HepG2 (cell line): ENCODE results near the gene PRUNE1. TPM values are rescaled to one million over a fixed set of nuclear protein-coding genes. Genes with fewer than 3 reads are reported as not detected.
A peak's percentile ranks its signal among the peaks of the same experiment; 100 is the strongest.

Experiments used
- ATF7 ChIP-seq, 2 experiments: fragments of 450-650 bp in 1 of 2; sonication (generic) in 1 of 2; formaldehyde crosslinking in 1 of 2; IDR thresholded peaks; 2 replicates each; pipeline versions ENCODE4 v1.4.0 to v1.6.1; 2016 to 2020; ENCODE audit warnings: antibody characterized with exemption in 1 of 2, mild to moderate bottlenecking in 1 of 2, missing genetic modification reagents in 1 of 2
- FOXP1 ChIP-seq, 2 experiments: fragments of 450-650 bp in 1 of 2; IDR thresholded peaks; 2 replicates each; pipeline ENCODE4 v1.6.1; 2017 to 2018; ENCODE audit warnings: antibody characterized with exemption in 1 of 2
- GATAD1 ChIP-seq: IDR thresholded peaks from 2 replicates; pipeline ENCODE4 v1.6.1; 2016; ENCODE audit warnings: missing genetic modification reagents, missing compliant biosample characterization
- ISL2 ChIP-seq: sonication (generic); formaldehyde crosslinking; IDR thresholded peaks from 2 replicates; pipeline ENCODE4 v1.5.0; 2020; ENCODE audit warnings: missing genetic modification reagents
- JUN ChIP-seq: sonication (generic); formaldehyde crosslinking; IDR thresholded peaks from 2 replicates; pipeline ENCODE4 v1.4.0; 2020; ENCODE audit warnings: mild to moderate bottlenecking, missing genetic modification reagents
- MIXL1 ChIP-seq: IDR thresholded peaks from 2 replicates; pipeline ENCODE4 v1.6.1; 2016
- NFIB ChIP-seq: sonication (generic); formaldehyde crosslinking; IDR thresholded peaks from 2 replicates; pipeline ENCODE4 v1.9.0; 2021; ENCODE audit warnings: missing genetic modification reagents, mild to moderate bottlenecking, borderline replicate concordance
- RFX5 ChIP-seq: IDR thresholded peaks from 2 replicates; pipeline ENCODE4 v1.6.1; 2011; ENCODE audit warnings: low read depth, low read length, improper control_type of control experiment
- STAG1 ChIP-seq: sonication (generic); formaldehyde crosslinking; IDR thresholded peaks from 2 replicates; pipeline ENCODE4 v1.4.0; 2020; ENCODE audit warnings: missing genetic modification reagents
- U2AF2 ChIP-seq: fragments of 200-400 bp; formaldehyde crosslinking; IDR thresholded peaks from 2 replicates; pipeline ENCODE4 v1.6.1; 2017; ENCODE audit warnings: low read depth, mild to moderate bottlenecking, low read length
- ZNF629 ChIP-seq: sonication (generic); formaldehyde crosslinking; conservative IDR thresholded peaks from 2 replicates; pipeline ENCODE4 v1.5.0; 2020; ENCODE audit warnings: missing genetic modification reagents
- ZNF766 ChIP-seq: sonication (generic); formaldehyde crosslinking; IDR thresholded peaks from 2 replicates; pipeline ENCODE4 v1.5.0; 2020; ENCODE audit warnings: missing genetic modification reagents, borderline replicate concordance
- ZNF770 ChIP-seq: sonication (generic); formaldehyde crosslinking; IDR thresholded peaks from 2 replicates; pipeline ENCODE4 v1.5.0; 2020; ENCODE audit warnings: mild to moderate bottlenecking, missing genetic modification reagents
- polyA plus RNA-seq, 8 experiments: library from polyadenylated mRNA; depleted of rRNA in 3 of 8; stranded (reverse) in 7 of 8; unstranded in 1 of 8; fragments of >200 nt; fragmentation: Illumina TruSeq in 4 of 8; extraction: Trizol in 4 of 8; gene quantifications; 2 replicates each; pipeline versions ENCODE4 v1.2.1 to v1.2.3, GENCODE V29; 2011 to 2016; ENCODE audit warnings: low read depth in 4 of 8, missing spikeins in 1 of 8, mixed read lengths in 1 of 8; ENCODE audit not compliant: insufficient read depth in 1 of 8
- total RNA-seq, 5 experiments: library from RNA; depleted of rRNA; stranded (reverse); fragments of >200 nt; fragmentation: Illumina TruSeq; extraction: Trizol; gene quantifications; 2 replicates each; pipeline ENCODE4 v1.2.3, GENCODE V29; 2016; ENCODE audit warnings: low read depth in 1 of 5
- TF ChIP-seq, protein P1 (sequence below): sonication (generic); formaldehyde crosslinking; IDR thresholded peaks from 2 replicates; pipeline ENCODE4 v1.5.1; 2020; ENCODE audit warnings: missing genetic modification reagents, mild to moderate bottlenecking, borderline replicate concordance
- TF ChIP-seq, protein P2 (sequence below): sonication (generic); formaldehyde crosslinking; IDR thresholded peaks from 2 replicates; pipeline ENCODE4 v1.4.0; 2020; ENCODE audit warnings: mild to moderate bottlenecking, missing genetic modification reagents
- TF ChIP-seq, protein P3 (sequence below): sonication (generic); formaldehyde crosslinking; IDR thresholded peaks from 2 replicates; pipeline ENCODE4 v1.5.0; 2020; ENCODE audit warnings: missing genetic modification reagents
- TF ChIP-seq, protein P4 (sequence below): sonication (generic); formaldehyde crosslinking; IDR thresholded peaks from 2 replicates; pipeline ENCODE4 v1.5.1; 2020; ENCODE audit warnings: missing genetic modification reagents, mild to moderate bottlenecking, borderline replicate concordance
- TF ChIP-seq, protein P5 (sequence below): sonication (generic); formaldehyde crosslinking; IDR thresholded peaks from 2 replicates; pipeline ENCODE4 v1.8.1; 2023; ENCODE audit warnings: mild to moderate bottlenecking, moderate library complexity, missing genetic modification reagents

The PRUNE1 gene
- total and polyA plus RNA-seq, 2 of the 13 experiments (the other 11 are each of a cell fraction or from before 2014, with no cell fraction given), result 19.0 to 31.9 TPM

DNA sequence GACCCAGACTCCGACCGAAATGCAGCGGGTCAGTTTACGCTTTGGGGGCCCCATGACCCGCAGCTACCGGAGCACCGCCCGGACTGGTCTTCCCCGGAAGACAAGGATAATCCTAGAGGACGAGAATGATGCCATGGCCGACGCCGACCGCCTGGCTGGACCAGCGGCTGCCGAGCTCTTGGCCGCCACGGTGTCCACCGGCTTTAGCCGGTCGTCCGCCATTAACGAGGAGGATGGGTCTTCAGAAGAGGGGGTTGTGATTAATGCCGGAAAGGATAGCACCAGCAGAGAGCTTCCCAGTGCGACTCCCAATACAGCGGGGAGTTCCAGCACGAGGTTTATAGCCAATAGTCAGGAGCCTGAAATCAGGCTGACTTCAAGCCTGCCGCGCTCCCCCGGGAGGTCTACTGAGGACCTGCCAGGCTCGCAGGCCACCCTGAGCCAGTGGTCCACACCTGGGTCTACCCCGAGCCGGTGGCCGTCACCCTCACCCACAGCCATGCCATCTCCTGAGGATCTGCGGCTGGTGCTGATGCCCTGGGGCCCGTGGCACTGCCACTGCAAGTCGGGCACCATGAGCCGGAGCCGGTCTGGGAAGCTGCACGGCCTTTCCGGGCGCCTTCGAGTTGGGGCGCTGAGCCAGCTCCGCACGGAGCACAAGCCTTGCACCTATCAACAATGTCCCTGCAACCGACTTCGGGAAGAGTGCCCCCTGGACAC lies 39.8 kb downstream of the PRUNE1 start (continued):
- TF ChIP-seq, protein P1, sequence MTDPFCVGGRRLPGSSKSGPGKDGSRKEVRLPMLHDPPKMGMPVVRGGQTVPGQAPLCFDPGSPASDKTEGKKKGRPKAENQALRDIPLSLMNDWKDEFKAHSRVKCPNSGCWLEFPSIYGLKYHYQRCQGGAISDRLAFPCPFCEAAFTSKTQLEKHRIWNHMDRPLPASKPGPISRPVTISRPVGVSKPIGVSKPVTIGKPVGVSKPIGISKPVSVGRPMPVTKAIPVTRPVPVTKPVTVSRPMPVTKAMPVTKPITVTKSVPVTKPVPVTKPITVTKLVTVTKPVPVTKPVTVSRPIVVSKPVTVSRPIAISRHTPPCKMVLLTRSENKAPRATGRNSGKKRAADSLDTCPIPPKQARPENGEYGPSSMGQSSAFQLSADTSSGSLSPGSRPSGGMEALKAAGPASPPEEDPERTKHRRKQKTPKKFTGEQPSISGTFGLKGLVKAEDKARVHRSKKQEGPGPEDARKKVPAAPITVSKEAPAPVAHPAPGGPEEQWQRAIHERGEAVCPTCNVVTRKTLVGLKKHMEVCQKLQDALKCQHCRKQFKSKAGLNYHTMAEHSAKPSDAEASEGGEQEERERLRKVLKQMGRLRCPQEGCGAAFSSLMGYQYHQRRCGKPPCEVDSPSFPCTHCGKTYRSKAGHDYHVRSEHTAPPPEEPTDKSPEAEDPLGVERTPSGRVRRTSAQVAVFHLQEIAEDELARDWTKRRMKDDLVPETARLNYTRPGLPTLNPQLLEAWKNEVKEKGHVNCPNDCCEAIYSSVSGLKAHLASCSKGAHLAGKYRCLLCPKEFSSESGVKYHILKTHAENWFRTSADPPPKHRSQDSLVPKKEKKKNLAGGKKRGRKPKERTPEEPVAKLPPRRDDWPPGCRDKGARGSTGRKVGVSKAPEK (CRISPR knock-in tag), result no peak
- TF ChIP-seq ZNF770 (CRISPR knock-in tag), result peak; percentile 36; the same call in 1 of the 2 replicates
- TF ChIP-seq, protein P2, sequence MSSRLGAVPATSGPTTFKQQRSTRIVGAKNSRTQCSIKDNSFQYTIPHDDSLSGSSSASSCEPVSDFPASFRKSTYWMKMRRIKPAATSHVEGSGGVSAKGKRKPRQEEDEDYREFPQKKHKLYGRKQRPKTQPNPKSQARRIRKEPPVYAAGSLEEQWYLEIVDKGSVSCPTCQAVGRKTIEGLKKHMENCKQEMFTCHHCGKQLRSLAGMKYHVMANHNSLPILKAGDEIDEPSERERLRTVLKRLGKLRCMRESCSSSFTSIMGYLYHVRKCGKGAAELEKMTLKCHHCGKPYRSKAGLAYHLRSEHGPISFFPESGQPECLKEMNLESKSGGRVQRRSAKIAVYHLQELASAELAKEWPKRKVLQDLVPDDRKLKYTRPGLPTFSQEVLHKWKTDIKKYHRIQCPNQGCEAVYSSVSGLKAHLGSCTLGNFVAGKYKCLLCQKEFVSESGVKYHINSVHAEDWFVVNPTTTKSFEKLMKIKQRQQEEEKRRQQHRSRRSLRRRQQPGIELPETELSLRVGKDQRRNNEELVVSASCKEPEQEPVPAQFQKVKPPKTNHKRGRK (CRISPR knock-in tag), result no peak; the same call in 1 of the 2 replicates
- TF ChIP-seq GATAD1 (CRISPR knock-in tag), result no peak
- TF ChIP-seq MIXL1 (CRISPR knock-in tag), result no peak
- no peak; the same call in 1 of the 2 replicates for TF ChIP-seq ISL2
- no peak for TF ChIP-seq JUN
- no peak for TF ChIP-seq ATF7 (IDR thresholded peaks at IDR 0.05)
- 0 out of 2 replicates have a peak, but pooled peaks have one; percentile 13 for TF ChIP-seq ATF7 (CRISPR knock-in tag; IDR thresholded peaks at IDR 0.05)
- TF ChIP-seq ZNF766 (CRISPR knock-in tag), result no peak
- TF ChIP-seq, protein P3, sequence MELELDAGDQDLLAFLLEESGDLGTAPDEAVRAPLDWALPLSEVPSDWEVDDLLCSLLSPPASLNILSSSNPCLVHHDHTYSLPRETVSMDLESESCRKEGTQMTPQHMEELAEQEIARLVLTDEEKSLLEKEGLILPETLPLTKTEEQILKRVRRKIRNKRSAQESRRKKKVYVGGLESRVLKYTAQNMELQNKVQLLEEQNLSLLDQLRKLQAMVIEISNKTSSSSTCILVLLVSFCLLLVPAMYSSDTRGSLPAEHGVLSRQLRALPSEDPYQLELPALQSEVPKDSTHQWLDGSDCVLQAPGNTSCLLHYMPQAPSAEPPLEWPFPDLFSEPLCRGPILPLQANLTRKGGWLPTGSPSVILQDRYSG (CRISPR knock-in tag), result peak; percentile 76; the same call in 1 of the 2 replicates
- TF ChIP-seq STAG1 (CRISPR knock-in tag), result peak; percentile 33
- TF ChIP-seq RFX5, result no peak
- TF ChIP-seq, protein P4, sequence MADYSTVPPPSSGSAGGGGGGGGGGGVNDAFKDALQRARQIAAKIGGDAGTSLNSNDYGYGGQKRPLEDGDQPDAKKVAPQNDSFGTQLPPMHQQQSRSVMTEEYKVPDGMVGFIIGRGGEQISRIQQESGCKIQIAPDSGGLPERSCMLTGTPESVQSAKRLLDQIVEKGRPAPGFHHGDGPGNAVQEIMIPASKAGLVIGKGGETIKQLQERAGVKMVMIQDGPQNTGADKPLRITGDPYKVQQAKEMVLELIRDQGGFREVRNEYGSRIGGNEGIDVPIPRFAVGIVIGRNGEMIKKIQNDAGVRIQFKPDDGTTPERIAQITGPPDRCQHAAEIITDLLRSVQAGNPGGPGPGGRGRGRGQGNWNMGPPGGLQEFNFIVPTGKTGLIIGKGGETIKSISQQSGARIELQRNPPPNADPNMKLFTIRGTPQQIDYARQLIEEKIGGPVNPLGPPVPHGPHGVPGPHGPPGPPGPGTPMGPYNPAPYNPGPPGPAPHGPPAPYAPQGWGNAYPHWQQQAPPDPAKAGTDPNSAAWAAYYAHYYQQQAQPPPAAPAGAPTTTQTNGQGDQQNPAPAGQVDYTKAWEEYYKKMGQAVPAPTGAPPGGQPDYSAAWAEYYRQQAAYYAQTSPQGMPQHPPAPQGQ (CRISPR knock-in tag), result no peak
- TF ChIP-seq U2AF2, result no peak
- TF ChIP-seq, protein P5, sequence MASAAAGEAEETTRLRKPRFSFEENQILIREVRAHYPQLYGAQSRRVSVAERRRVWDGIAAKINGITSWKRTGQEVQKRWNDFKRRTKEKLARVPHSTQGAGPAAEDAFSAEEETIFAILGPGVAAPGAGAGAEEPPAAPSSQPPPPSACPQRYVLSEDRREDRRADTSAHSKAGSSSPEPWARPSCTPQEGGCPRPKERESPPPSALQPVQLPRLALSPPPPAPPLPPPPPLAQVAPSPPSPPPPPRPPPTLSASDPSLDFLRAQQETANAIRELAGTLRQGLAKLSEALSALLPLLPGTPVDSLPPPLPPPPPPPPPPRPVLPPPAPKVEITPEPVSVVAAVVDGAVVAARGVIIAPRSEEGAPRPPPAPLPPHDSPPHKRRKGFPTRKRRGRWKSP, result 0 out of 2 replicates have a peak, but pooled peaks have one; percentile 43
- TF ChIP-seq FOXP1 (IDR thresholded peaks at IDR 0.05), result no peak
- TF ChIP-seq FOXP1 (CRISPR knock-in tag; IDR thresholded peaks at IDR 0.05), result no peak
- no peak for TF ChIP-seq NFIB (CRISPR knock-in tag)
- no peak for TF ChIP-seq ZNF629
